T-helper 1 cell treated with Interleukin-12 subunit alpha and Interleukin-12 subunit beta and Interleukin-4 antibody, amounts not matched to agents 30 μg/mL and 1 μg/mL, for 36 hours (primary cell): ENCODE results near the gene TULP4.
"Not testable (repeated sequence)": the region's sequence is repeated elsewhere in the genome, so short reads cannot be mapped to it uniquely, and the experiment has no call there.

Source experiments
- H3K27ac Mint-ChIP-seq: one replicate; pipeline ENCODE4 v1.8.0; 2021; ENCODE audit warnings: mild to moderate bottlenecking, mixed read lengths
- H3K27me3 Mint-ChIP-seq: one replicate; pipeline ENCODE4 v1.8.0; 2021; ENCODE audit warnings: low read depth, mixed read lengths
- H3K36me3 Mint-ChIP-seq: one replicate; pipeline ENCODE4 v1.8.0; 2021; ENCODE audit warnings: low read depth, mixed read lengths
- H3K4me1 Mint-ChIP-seq: one replicate; pipeline ENCODE4 v1.8.0; 2021; ENCODE audit warnings: low read depth, mixed read lengths
- H3K4me3 Mint-ChIP-seq: one replicate; pipeline ENCODE4 v1.8.0; 2021; ENCODE audit warnings: mild to moderate bottlenecking, moderate library complexity, mixed read lengths
- H3K9me3 Mint-ChIP-seq: one replicate; pipeline ENCODE4 v1.8.0; 2021; ENCODE audit warnings: mixed read lengths

The TULP4 gene

GRCh38 chr6:158472447-158472846, 160.2 kb downstream of the TULP4 start:
- Mint-ChIP-seq H3K4me1 (peaks cover 3% of the 10 kb centered on the region), H3K27ac (no peak overlapping the region), H3K27me3 (no peaks in the 10 kb centered on the region), H3K4me3 (no peak overlapping the region), H3K36me3 (peaks cover 3% of the 10 kb centered on the region), H3K9me3 (no peaks in the 10 kb centered on the region)

GRCh38 chr6:158474961-158475343, 162.7 kb downstream of the TULP4 start:
- no peak overlapping the region for H3K27ac Mint-ChIP-seq
- H3K9me3 Mint-ChIP-seq = peaks cover 4% of the 10 kb centered on the region
- no peak overlapping the region for H3K4me3 Mint-ChIP-seq
- peaks cover 3% of the 10 kb centered on the region for H3K36me3 Mint-ChIP-seq
- no peaks in the 10 kb centered on the region for H3K27me3 Mint-ChIP-seq
- peaks cover 3% of the 10 kb centered on the region for H3K4me1 Mint-ChIP-seq

GRCh38 chr6:158475344-158476302, 163.4 kb downstream of the TULP4 start:
- peaks cover 4% of the 10 kb centered on the region for H3K36me3 Mint-ChIP-seq
- no peak overlapping the region for H3K4me3 Mint-ChIP-seq
- peaks cover 3% of the 10 kb centered on the region for H3K4me1 Mint-ChIP-seq
- peaks cover 4% of the 10 kb centered on the region for H3K9me3 Mint-ChIP-seq
- H3K27me3 Mint-ChIP-seq = no peaks in the 10 kb centered on the region
- no peak overlapping the region for H3K27ac Mint-ChIP-seq

GRCh38 chr6:158476389-158476788, 164.1 kb downstream of the TULP4 start:
- Mint-ChIP-seq H3K9me3 (peaks cover 4% of the 10 kb centered on the region), H3K4me3 (no peak overlapping the region), H3K4me1 (no peaks in the 10 kb centered on the region), H3K27ac (no peak overlapping the region), H3K27me3 (no peaks in the 10 kb centered on the region), H3K36me3 (peaks cover 4% of the 10 kb centered on the region)

- not testable (repeated sequence) for H3K4me1 Mint-ChIP-seq, H3K36me3 Mint-ChIP-seq, H3K27me3 Mint-ChIP-seq, H3K9me3 Mint-ChIP-seq, H3K4me3 Mint-ChIP-seq, H3K27ac Mint-ChIP-seq
These were observed 165.5 kb downstream of the TULP4 start for GRCh38 chr6:158477722-158478121.

GRCh38 chr6:158480989-158481388, 168.7 kb downstream of the TULP4 start:
- Mint-ChIP-seq H3K9me3 (peaks cover 4% of the 10 kb centered on the region), H3K4me1 (no peaks in the 10 kb centered on the region), H3K36me3 (peaks cover 4% of the 10 kb centered on the region), H3K27me3 (no peaks in the 10 kb centered on the region), H3K4me3 (no peak overlapping the region), H3K27ac (no peak overlapping the region)

- no peaks in the 10 kb centered on the region for H3K27me3 Mint-ChIP-seq
- peaks cover 4% of the 10 kb centered on the region for H3K9me3 Mint-ChIP-seq
- H3K27ac Mint-ChIP-seq = no peak overlapping the region
- H3K4me1 Mint-ChIP-seq = no peaks in the 10 kb centered on the region
- H3K4me3 Mint-ChIP-seq = no peak overlapping the region
- peaks cover 4% of the 10 kb centered on the region for H3K36me3 Mint-ChIP-seq
These were observed 169.6 kb downstream of the TULP4 start for GRCh38 chr6:158481690-158482473.

- Mint-ChIP-seq H3K4me3 (no peak overlapping the region), H3K9me3 (no peaks in the 10 kb centered on the region), H3K4me1 (no peaks in the 10 kb centered on the region), H3K27me3 (no peaks in the 10 kb centered on the region), H3K36me3 (peaks cover 4% of the 10 kb centered on the region), H3K27ac (no peak overlapping the region)
These were observed 173.2 kb downstream of the TULP4 start for GRCh38 chr6:158485431-158485830.

GRCh38 chr6:158487495-158487894, 175.2 kb downstream of the TULP4 start:
- Mint-ChIP-seq H3K36me3 (no peaks in the 10 kb centered on the region), H3K27ac (no peak overlapping the region), H3K9me3 (no peaks in the 10 kb centered on the region), H3K4me1 (no peaks in the 10 kb centered on the region), H3K4me3 (no peak overlapping the region), H3K27me3 (no peaks in the 10 kb centered on the region)

GRCh38 chr6:158488065-158488464, 175.8 kb downstream of the TULP4 start:
- no peaks in the 10 kb centered on the region for H3K36me3 Mint-ChIP-seq
- H3K4me3 Mint-ChIP-seq = no peak overlapping the region
- H3K9me3 Mint-ChIP-seq = no peaks in the 10 kb centered on the region
- no peaks in the 10 kb centered on the region for H3K4me1 Mint-ChIP-seq
- H3K27ac Mint-ChIP-seq = no peak overlapping the region
- H3K27me3 Mint-ChIP-seq = no peaks in the 10 kb centered on the region

- Mint-ChIP-seq H3K4me1 (no peaks in the 10 kb centered on the region), H3K4me3 (no peak overlapping the region), H3K9me3 (no peaks in the 10 kb centered on the region), H3K27ac (no peak overlapping the region), H3K36me3 (peaks cover 5% of the 10 kb centered on the region), H3K27me3 (no peaks in the 10 kb centered on the region)
These were observed 177.2 kb downstream of the TULP4 start for GRCh38 chr6:158489441-158489840.

GRCh38 chr6:158492881-158493280, 180.6 kb downstream of the TULP4 start:
- no peaks in the 10 kb centered on the region for H3K27me3 Mint-ChIP-seq
- H3K36me3 Mint-ChIP-seq = peaks cover 5% of the 10 kb centered on the region
- no peak overlapping the region for H3K4me3 Mint-ChIP-seq
- no peaks in the 10 kb centered on the region for H3K4me1 Mint-ChIP-seq
- H3K27ac Mint-ChIP-seq = no peak overlapping the region
- H3K9me3 Mint-ChIP-seq = no peaks in the 10 kb centered on the region

- Mint-ChIP-seq H3K27ac (no peak overlapping the region), H3K27me3 (no peaks in the 10 kb centered on the region), H3K4me3 (no peak overlapping the region), H3K4me1 (no peaks in the 10 kb centered on the region), H3K36me3 (peaks cover 12% of the 10 kb centered on the region), H3K9me3 (no peaks in the 10 kb centered on the region)
These were observed 184.4 kb downstream of the TULP4 start for GRCh38 chr6:158496700-158497099.

- no peak overlapping the region for H3K4me3 Mint-ChIP-seq
- H3K36me3 Mint-ChIP-seq = peaks cover 12% of the 10 kb centered on the region
- H3K27me3 Mint-ChIP-seq = no peaks in the 10 kb centered on the region
- H3K9me3 Mint-ChIP-seq = no peaks in the 10 kb centered on the region
- no peaks in the 10 kb centered on the region for H3K4me1 Mint-ChIP-seq
- H3K27ac Mint-ChIP-seq = no peak overlapping the region
These were observed 185.4 kb downstream of the TULP4 start for GRCh38 chr6:158497620-158498019.

- H3K4me1 Mint-ChIP-seq = no peaks in the 10 kb centered on the region
- H3K27ac Mint-ChIP-seq = no peak overlapping the region
- H3K27me3 Mint-ChIP-seq = no peaks in the 10 kb centered on the region
- H3K9me3 Mint-ChIP-seq = no peaks in the 10 kb centered on the region
- H3K36me3 Mint-ChIP-seq = peaks cover 12% of the 10 kb centered on the region
- H3K4me3 Mint-ChIP-seq = no peak overlapping the region
These were observed 186.1 kb downstream of the TULP4 start for GRCh38 chr6:158498362-158498761.
